RPMI7951 (cell line): ENCODE results near the gene GOLGA6L7. TPM values are rescaled to one million over a fixed set of nuclear protein-coding genes. Genes with fewer than 3 reads are reported as not detected.
A peak's percentile ranks its signal among the peaks of the same experiment; 100 is the strongest.
"Not testable (repeated sequence)": the region's sequence is repeated elsewhere in the genome, so short reads cannot be mapped to it uniquely, and the experiment has no call there.

Experiments used
- DNase-seq: peaks from one replicate; pipeline ENCODE4 v3.0.0-alpha.2; 2012; ENCODE audit warnings: low read depth
- total RNA-seq: library from RNA; depleted of rRNA; stranded (reverse); fragments of >200 nt; shearing (Covaris generic); gene quantifications from 2 replicates; pipeline ENCODE4 v1.2.3, GENCODE V29; 2014; rRNA removed

Gene GOLGA6L7
- not detected in 2 replicates for total RNA-seq

- not testable (repeated sequence) for DNase-seq
These were observed at the start of gene GOLGA6L7 for GRCh38 chr15:28848521-28848920. Gene GOLGA6L7, minus strand, starts transcription at chr15:28848644. Its CDS starts 95 bp downstream, at chr15:28848549.

- no peak for DNase-seq
These were observed 49.6 kb upstream of the GOLGA6L7 start for GRCh38 chr15:28897861-28898585.

GRCh38 chr15:28896951-28897350, 48.5 kb upstream of the GOLGA6L7 start:
- peak; percentile 89 for DNase-seq

- no peak for DNase-seq
These were observed 47.1 kb upstream of the GOLGA6L7 start for GRCh38 chr15:28895566-28895965.

- DNase-seq, result no peak
These were observed 46.7 kb upstream of the GOLGA6L7 start for GRCh38 chr15:28895146-28895545.

- DNase-seq, result no peak
These were observed 46.2 kb upstream of the GOLGA6L7 start for GRCh38 chr15:28894631-28895030.

GRCh38 chr15:28892789-28893610, 44.6 kb upstream of the GOLGA6L7 start:
- peak; percentile 69 for DNase-seq

- no peak for DNase-seq
These were observed 43.1 kb upstream of the GOLGA6L7 start for GRCh38 chr15:28891588-28891987.

GRCh38 chr15:28890711-28891495, 42.5 kb upstream of the GOLGA6L7 start:
- peak; percentile 9 for DNase-seq

GRCh38 chr15:28890291-28890690, 41.8 kb upstream of the GOLGA6L7 start:
- not testable (repeated sequence) for DNase-seq

GRCh38 chr15:28889871-28890270, 41.4 kb upstream of the GOLGA6L7 start:
- not testable (repeated sequence) for DNase-seq

- DNase-seq, result no peak
These were observed 40.9 kb upstream of the GOLGA6L7 start for GRCh38 chr15:28889346-28889745.

GRCh38 chr15:28888900-28889299, 40.5 kb upstream of the GOLGA6L7 start:
- no peak for DNase-seq

- DNase-seq, result no peak
These were observed 40.0 kb upstream of the GOLGA6L7 start for GRCh38 chr15:28888302-28888894.

GRCh38 chr15:28887339-28888174, 39.1 kb upstream of the GOLGA6L7 start:
- DNase-seq, result no peak

- no peak for DNase-seq
These were observed 38.2 kb upstream of the GOLGA6L7 start for GRCh38 chr15:28886431-28887338.

- peak; percentile 24 for DNase-seq
These were observed 37.4 kb upstream of the GOLGA6L7 start, which contains the start of gene APBA2 for GRCh38 chr15:28885630-28886430. Gene APBA2, plus strand, starts transcription at chr15:28885974. Its CDS starts 167,911 bp downstream, at chr15:29053885.

- no peak for DNase-seq
These were observed 36.7 kb upstream of the GOLGA6L7 start for GRCh38 chr15:28885128-28885629.
